Measurements from ENCODE around the gene SPOCK1.

- TF ChIP-seq EZH2 (IDR thresholded peaks at IDR 0.05; ENCODE audit: borderline replicate concordance, low read depth, low read length, severe bottlenecking): no peak
- TF ChIP-seq, protein P1, sequence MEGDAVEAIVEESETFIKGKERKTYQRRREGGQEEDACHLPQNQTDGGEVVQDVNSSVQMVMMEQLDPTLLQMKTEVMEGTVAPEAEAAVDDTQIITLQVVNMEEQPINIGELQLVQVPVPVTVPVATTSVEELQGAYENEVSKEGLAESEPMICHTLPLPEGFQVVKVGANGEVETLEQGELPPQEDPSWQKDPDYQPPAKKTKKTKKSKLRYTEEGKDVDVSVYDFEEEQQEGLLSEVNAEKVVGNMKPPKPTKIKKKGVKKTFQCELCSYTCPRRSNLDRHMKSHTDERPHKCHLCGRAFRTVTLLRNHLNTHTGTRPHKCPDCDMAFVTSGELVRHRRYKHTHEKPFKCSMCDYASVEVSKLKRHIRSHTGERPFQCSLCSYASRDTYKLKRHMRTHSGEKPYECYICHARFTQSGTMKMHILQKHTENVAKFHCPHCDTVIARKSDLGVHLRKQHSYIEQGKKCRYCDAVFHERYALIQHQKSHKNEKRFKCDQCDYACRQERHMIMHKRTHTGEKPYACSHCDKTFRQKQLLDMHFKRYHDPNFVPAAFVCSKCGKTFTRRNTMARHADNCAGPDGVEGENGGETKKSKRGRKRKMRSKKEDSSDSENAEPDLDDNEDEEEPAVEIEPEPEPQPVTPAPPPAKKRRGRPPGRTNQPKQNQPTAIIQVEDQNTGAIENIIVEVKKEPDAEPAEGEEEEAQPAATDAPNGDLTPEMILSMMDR (IDR thresholded peaks at IDR 0.05; ENCODE audit: borderline replicate concordance, extremely low read depth, low read length, poor library complexity, severe bottlenecking): no peak
Measured at GRCh38 chr5:137040024-137040423, 459.1 kb downstream of the SPOCK1 start.
